ENCODE results near the gene C2orf76.

GRCh38 chr2:119326938-119327337 lies 39.7 kb downstream of the C2orf76 start:
- TF ChIP-seq POLR2A (IDR thresholded peaks at IDR 0.05), result no peak
- no peak for TF ChIP-seq CTCF (IDR thresholded peaks at IDR 0.05)

Measured in prostate gland (tissue), 2 donors.